Umbilical cord (tissue), 1 donor: ENCODE measurements around the gene CRELD2. TPM values are rescaled to one million over a fixed set of nuclear protein-coding genes. Genes with fewer than 3 reads are reported as not detected.

Experiments
- total RNA-seq: library from RNA; depleted of rRNA; stranded (reverse); fragments of >200 nt; gene quantifications from one replicate; pipeline ENCODE4 v1.2.3, GENCODE V29; 2014; ENCODE audit warnings: low replicate concordance; ENCODE audit not compliant: insufficient read depth

The CRELD2 gene
- total RNA-seq, 1 donor from 2014 or later: 23.8 TPM

Other genes starting within 250 kb of the CRELD2 start
- gene BRD1, start 90.8 kb upstream of the CRELD2 start, total RNA-seq: 30.6 TPM
- gene ZBED4, start 64.8 kb upstream of the CRELD2 start, total RNA-seq: 10.8 TPM
- 13.7 TPM for gene ALG12, start 196 bp upstream of the CRELD2 start, total RNA-seq
- 11.6 TPM for gene PIM3, start 42.1 kb downstream of the CRELD2 start, total RNA-seq
- not detected for gene IL17REL, start 94.1 kb downstream of the CRELD2 start, total RNA-seq
- gene TTLL8, start 139.7 kb downstream of the CRELD2 start, total RNA-seq: not detected
- gene MLC1, start 166.8 kb downstream of the CRELD2 start, total RNA-seq: 0.24 TPM
- gene MOV10L1, start 171.4 kb downstream of the CRELD2 start, total RNA-seq: 4.8 TPM